NAMALWA (cell line): ENCODE data around the gene RCN1.
"Not testable (repeated sequence)": the region's sequence is repeated elsewhere in the genome, so short reads cannot be mapped to it uniquely, and the experiment has no call there.

Experiments used
- DNase-seq: peaks from one replicate; pipeline ENCODE4 v3.0.0-alpha.2; 2015; ENCODE audit warnings: low spot score

The RCN1 gene

GRCh38 chr11:32079553-32079952 is 11.3 kb upstream of the RCN1 start:
- DNase-seq, result no peak

GRCh38 chr11:32080361-32080980 is 10.4 kb upstream of the RCN1 start:
- DNase-seq, result no peak

GRCh38 chr11:32081129-32081641 is 9.7 kb upstream of the RCN1 start:
- no peak for DNase-seq

GRCh38 chr11:32081901-32082300 is 9.0 kb upstream of the RCN1 start:
- DNase-seq, result no peak

GRCh38 chr11:32082346-32082986 is 8.4 kb upstream of the RCN1 start:
- no peak for DNase-seq

GRCh38 chr11:32087597-32087996 is 3.3 kb upstream of the RCN1 start:
- no peak for DNase-seq

GRCh38 chr11:32088117-32088941 is 2.5 kb upstream of the RCN1 start:
- DNase-seq, result no peak

- DNase-seq, result no peak
Measured at GRCh38 chr11:32092581-32093170, 1.8 kb downstream of the RCN1 start.

GRCh38 chr11:32094923-32095322 is 4.0 kb downstream of the RCN1 start:
- no peak for DNase-seq

- no peak for DNase-seq
Measured at GRCh38 chr11:32098142-32098903, 7.4 kb downstream of the RCN1 start.

- DNase-seq, result no peak
Measured at GRCh38 chr11:32099516-32099915, 8.6 kb downstream of the RCN1 start.

- no peak for DNase-seq
Measured at GRCh38 chr11:32100495-32100894, 9.6 kb downstream of the RCN1 start.

- DNase-seq, result no peak
Measured at GRCh38 chr11:32101791-32102190, 10.9 kb downstream of the RCN1 start.

- DNase-seq, result not testable (repeated sequence)
Measured at GRCh38 chr11:32103121-32103719, 12.3 kb downstream of the RCN1 start.

GRCh38 chr11:32103941-32104340 is 13.1 kb downstream of the RCN1 start:
- no peak for DNase-seq

- DNase-seq, result peak; percentile 4
Measured at GRCh38 chr11:32105871-32106560, 15.1 kb downstream of the RCN1 start.

- no peak for DNase-seq
Measured at GRCh38 chr11:32107647-32108046, 16.8 kb downstream of the RCN1 start.

- DNase-seq, result no peak
Measured at GRCh38 chr11:32108576-32108975, 17.7 kb downstream of the RCN1 start.

GRCh38 chr11:32109138-32109537 is 18.3 kb downstream of the RCN1 start:
- no peak for DNase-seq

GRCh38 chr11:32109592-32109991 is 18.7 kb downstream of the RCN1 start:
- DNase-seq, result no peak

- no peak for DNase-seq
Measured at GRCh38 chr11:32110795-32111194, 19.9 kb downstream of the RCN1 start.
